CD14-positive monocyte (primary cell): Measurements from ENCODE around the gene EOGT. TPM values are rescaled to one million over a fixed set of nuclear protein-coding genes. Genes with fewer than 3 reads are reported as not detected.

ENCODE experiments used
- DNase-seq, 3 donors: peaks; one replicate each; pipeline ENCODE4 v3.0.0-alpha.2; 2011 to 2022
- H2AFZ ChIP-seq: 2 replicates; pipeline ENCODE4 v1.6.0; 2012; ENCODE audit warnings: mild to moderate bottlenecking, low read depth, low read length, inconsistent platforms; ENCODE audit not compliant: insufficient read depth, poor library complexity, severe bottlenecking
- H3K27ac ChIP-seq, 2 donors: 1 replicate in 1 of 2; 2 replicates in 1 of 2; pipeline ENCODE4 v1.5.1; 2012 to 2013; ENCODE audit warnings: low read length in 2 of 2, control low read depth in 1 of 2, inconsistent platforms in 1 of 2, low read depth in 1 of 2, mild to moderate bottlenecking in 1 of 2
- H3K27me3 ChIP-seq, 2 donors: one replicate each; pipeline versions ENCODE4 v1.6.0 to v1.6.1; 2011 to 2013; ENCODE audit warnings: low read length in 2 of 2; ENCODE audit not compliant: control insufficient read depth in 2 of 2, insufficient read depth in 2 of 2
- H3K36me3 ChIP-seq, 2 donors: replicated peaks in 1 of 2; 1 replicate in 1 of 2; 2 replicates in 1 of 2; pipeline versions ENCODE4 v1.5.1 to v1.6.1; 2012 to 2013; ENCODE audit warnings: low read length in 2 of 2, control low read depth in 1 of 2, inconsistent platforms in 1 of 2, mild to moderate bottlenecking in 1 of 2; ENCODE audit not compliant: insufficient read depth in 2 of 2, control insufficient read depth in 1 of 2
- H3K4me1 ChIP-seq, 2 donors: 1 replicate in 1 of 2; 2 replicates in 1 of 2; pipeline versions ENCODE4 v1.5.1 to v1.6.1; 2012 to 2013; ENCODE audit warnings: low read length in 2 of 2, control low read depth in 1 of 2, inconsistent platforms in 1 of 2, mild to moderate bottlenecking in 1 of 2, moderate library complexity in 1 of 2; ENCODE audit not compliant: insufficient read depth in 2 of 2, control insufficient read depth in 1 of 2
- H3K4me2 ChIP-seq: replicated peaks from 2 replicates; pipeline ENCODE3; 2012; ENCODE audit warnings: low read length, moderate library complexity, mild to moderate bottlenecking; ENCODE audit not compliant: poor library complexity, severe bottlenecking; ENCODE audit errors: extremely low read depth
- H3K4me3 ChIP-seq, 3 experiments: fragments of 200-600 bp in 1 of 3; sonication (generic) in 1 of 3; replicated peaks in 1 of 3; 1 replicate in 2 of 3; 2 replicates in 1 of 3; pipeline ENCODE4 v1.5.1; 2011 to 2013; ENCODE audit warnings: low read length in 3 of 3, mild to moderate bottlenecking in 3 of 3, control low read depth in 2 of 3, low read depth in 2 of 3, inconsistent platforms in 1 of 3, moderate library complexity in 1 of 3
- H3K79me2 ChIP-seq: 2 replicates; pipeline ENCODE4 v1.6.0; 2012; ENCODE audit warnings: mild to moderate bottlenecking, control low read depth, inconsistent platforms, low read length, moderate library complexity; ENCODE audit not compliant: insufficient read depth
- H3K9ac ChIP-seq: 2 replicates; pipeline ENCODE4 v1.6.0; 2017; ENCODE audit warnings: low read length, mild to moderate bottlenecking; ENCODE audit not compliant: insufficient read depth, poor library complexity, severe bottlenecking
- H3K9me3 ChIP-seq, 2 donors: replicated peaks in 1 of 2; 1 replicate in 1 of 2; 2 replicates in 1 of 2; pipeline versions ENCODE4 v1.5.1 to v1.6.1; 2012 to 2013; ENCODE audit warnings: low read length in 2 of 2, control low read depth in 1 of 2; ENCODE audit not compliant: control insufficient read depth in 1 of 2, insufficient read depth in 1 of 2
- H4K20me1 ChIP-seq: 2 replicates; pipeline ENCODE4 v1.6.0; 2012; ENCODE audit warnings: mild to moderate bottlenecking, low read length, control low read depth, moderate library complexity; ENCODE audit not compliant: insufficient read depth
- H3K27ac Mint-ChIP-seq, 7 donors: one replicate each; pipeline ENCODE4 v1.8.0; 2020; ENCODE audit warnings: mild to moderate bottlenecking in 7 of 7, mixed read lengths in 7 of 7, moderate library complexity in 6 of 7, inconsistent platforms in 2 of 7
- H3K27me3 Mint-ChIP-seq, 3 donors: one replicate each; pipeline ENCODE4 v1.8.0; 2021 to 2022; ENCODE audit warnings: low read depth in 3 of 3, mild to moderate bottlenecking in 3 of 3, mixed read lengths in 3 of 3, moderate library complexity in 3 of 3, inconsistent platforms in 1 of 3
- H3K36me3 Mint-ChIP-seq, 2 donors: one replicate each; pipeline ENCODE4 v1.8.0; 2020; ENCODE audit warnings: mixed read lengths in 2 of 2, inconsistent platforms in 1 of 2, mild to moderate bottlenecking in 1 of 2
- H3K4me1 Mint-ChIP-seq: one replicate; pipeline ENCODE4 v1.8.0; 2020; ENCODE audit warnings: mild to moderate bottlenecking, mixed read lengths
- H3K4me3 Mint-ChIP-seq, 2 donors: one replicate each; pipeline ENCODE4 v1.8.0; 2020; ENCODE audit warnings: mild to moderate bottlenecking in 2 of 2, mixed read lengths in 2 of 2, moderate library complexity in 1 of 2
- H3K9me3 Mint-ChIP-seq, 7 donors: one replicate each; pipeline ENCODE4 v1.8.0; 2020 to 2022; ENCODE audit warnings: mixed read lengths in 7 of 7, mild to moderate bottlenecking in 6 of 7, moderate library complexity in 6 of 7, inconsistent platforms in 2 of 7
- WGBS: methylation state at CpG from one replicate; pipeline ENCODE4 v1.1.5; 2013; ENCODE audit warnings: missing lambda C conversion rate; ENCODE audit not compliant: insufficient coverage; 5-methylcytosine and 5-hydroxymethylcytosine counted together
- intact Hi-C, 2 donors: fragments of 100-400 bp; cut with micrococcal nuclease; formaldehyde crosslinking; loops; one replicate each; pipeline versions ENCODE4 v1.15.0 to v1.15.1; 2023
- polyA plus RNA-seq, 3 donors: library from polyadenylated mRNA; depleted of rRNA in 1 of 3; unstranded in 2 of 3; stranded (reverse) in 1 of 3; fragments of 300-500 nt in 2 of 3; fragments of >200 nt in 1 of 3; fragmentation: Illumina TruSeq in 2 of 3; gene quantifications; 1 replicate in 2 of 3; 2 replicates in 1 of 3; pipeline ENCODE4 v1.2.3, GENCODE V29; 2012 to 2021
- TF ChIP-seq, protein P1 (sequence below): fragments of 200-600 bp; IDR thresholded peaks from one replicate; pipeline ENCODE4 v1.8.0; 2022; ENCODE audit warnings: antibody characterized with exemption, mild to moderate bottlenecking

EOGT gene
- polyA plus RNA-seq, 3 donors = 3.7 to 8.1 (median 5.0) TPM

- no peaks in the 10 kb centered on the region for H3K79me2 ChIP-seq
- peaks cover 15 to 33% (median 16%) of the 10 kb centered on the region in 3 donors for H3K27me3 Mint-ChIP-seq
- H3K36me3 Mint-ChIP-seq = no peaks in the 10 kb centered on the region
- no peaks in the 10 kb centered on the region for H3K4me1 Mint-ChIP-seq
- H3K4me1 ChIP-seq = no peaks in the 10 kb centered on the region
- H3K36me3 ChIP-seq = no peaks in the 10 kb centered on the region
- H4K20me1 ChIP-seq = no peaks in the 10 kb centered on the region
- H3K4me2 ChIP-seq = no peak overlapping the region
- intact Hi-C loops = no loop called here
- H3K27ac Mint-ChIP-seq = no peak overlapping the region
- H3K4me3 Mint-ChIP-seq = no peak overlapping the region
- no peak overlapping the region for H3K4me3 ChIP-seq
- no peaks in the 10 kb centered on the region for H3K9me3 ChIP-seq
- H3K9me3 Mint-ChIP-seq = peaks cover 0 to 2% (median 0%) of the 10 kb centered on the region in 7 donors
- H2AFZ ChIP-seq = no peak overlapping the region
- WGBS = no CpG with 5 or more reads among the region's 6 CpGs
- H3K9ac ChIP-seq = no peak overlapping the region
- peaks cover 11 to 30% of the 10 kb centered on the region in 2 donors for H3K27me3 ChIP-seq
- no peak for DNase-seq
- TF ChIP-seq, protein P1, sequence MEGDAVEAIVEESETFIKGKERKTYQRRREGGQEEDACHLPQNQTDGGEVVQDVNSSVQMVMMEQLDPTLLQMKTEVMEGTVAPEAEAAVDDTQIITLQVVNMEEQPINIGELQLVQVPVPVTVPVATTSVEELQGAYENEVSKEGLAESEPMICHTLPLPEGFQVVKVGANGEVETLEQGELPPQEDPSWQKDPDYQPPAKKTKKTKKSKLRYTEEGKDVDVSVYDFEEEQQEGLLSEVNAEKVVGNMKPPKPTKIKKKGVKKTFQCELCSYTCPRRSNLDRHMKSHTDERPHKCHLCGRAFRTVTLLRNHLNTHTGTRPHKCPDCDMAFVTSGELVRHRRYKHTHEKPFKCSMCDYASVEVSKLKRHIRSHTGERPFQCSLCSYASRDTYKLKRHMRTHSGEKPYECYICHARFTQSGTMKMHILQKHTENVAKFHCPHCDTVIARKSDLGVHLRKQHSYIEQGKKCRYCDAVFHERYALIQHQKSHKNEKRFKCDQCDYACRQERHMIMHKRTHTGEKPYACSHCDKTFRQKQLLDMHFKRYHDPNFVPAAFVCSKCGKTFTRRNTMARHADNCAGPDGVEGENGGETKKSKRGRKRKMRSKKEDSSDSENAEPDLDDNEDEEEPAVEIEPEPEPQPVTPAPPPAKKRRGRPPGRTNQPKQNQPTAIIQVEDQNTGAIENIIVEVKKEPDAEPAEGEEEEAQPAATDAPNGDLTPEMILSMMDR = no peak
- H3K27ac ChIP-seq = no peak overlapping the region
Measured at GRCh38 chr3:68941055-68941454, 72.4 kb downstream of the EOGT start.

DNA sequence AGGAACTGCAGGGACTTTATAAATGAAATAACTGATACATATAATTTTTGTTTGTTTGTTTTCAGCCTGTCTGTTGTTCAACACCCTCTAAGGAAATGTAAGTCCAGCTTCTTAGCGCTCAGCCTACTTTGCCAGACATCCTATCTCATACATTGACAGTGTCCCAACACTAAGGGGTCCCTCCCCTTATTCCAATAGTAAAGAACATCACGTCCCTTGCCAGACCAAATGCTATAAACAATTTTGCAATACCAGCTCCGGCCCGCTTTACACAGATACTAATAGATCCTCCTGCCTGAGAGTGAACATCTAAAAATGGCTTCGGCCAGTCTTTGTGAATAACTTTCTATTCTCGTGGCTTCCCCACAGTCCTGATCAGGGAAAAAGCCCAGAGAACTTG lies 76.6 kb downstream of the EOGT start:
- H3K27ac Mint-ChIP-seq = no peak overlapping the region
- H3K9me3 Mint-ChIP-seq = peaks cover 0 to 11% (median 0%) of the 10 kb centered on the region in 7 donors
- no peak overlapping the region for H3K4me2 ChIP-seq
- no peaks in the 10 kb centered on the region for H3K4me1 Mint-ChIP-seq
- H3K4me1 ChIP-seq = no peaks in the 10 kb centered on the region
- H3K9me3 ChIP-seq = no peaks in the 10 kb centered on the region
- H3K27me3 Mint-ChIP-seq = peaks cover 40 to 58% (median 44%) of the 10 kb centered on the region in 3 donors
- no peak overlapping the region for H3K27ac ChIP-seq
- 62% methylated on average over 4 of the region's 6 CpGs for WGBS
- H3K9ac ChIP-seq = no peak overlapping the region
- H4K20me1 ChIP-seq = no peaks in the 10 kb centered on the region
- no peak overlapping the region for H2AFZ ChIP-seq
- H3K36me3 ChIP-seq = no peaks in the 10 kb centered on the region
- no peaks in the 10 kb centered on the region for H3K79me2 ChIP-seq
- H3K36me3 Mint-ChIP-seq = no peaks in the 10 kb centered on the region
- DNase-seq = no peak
- H3K4me3 Mint-ChIP-seq = peak overlapping the region in 1 of 2 donors; percentile 0
- H3K27me3 ChIP-seq = peaks cover 35 to 66% of the 10 kb centered on the region in 2 donors
- H3K4me3 ChIP-seq = no peak overlapping the region
- TF ChIP-seq, protein P1 = no peak
- intact Hi-C loops = no loop called here
